Panc1 (cell line): Measurements from ENCODE around the gene EEF1AKMT2. TPM values are rescaled to one million over a fixed set of nuclear protein-coding genes. Genes with fewer than 3 reads are reported as not detected.
"Not testable (repeated sequence)": the region's sequence is repeated elsewhere in the genome, so short reads cannot be mapped to it uniquely, and the experiment has no call there.

ENCODE experiments used
- ATAC-seq: fragments of 200-7000 bp; cut with Tn5 transposase; 2 replicates; pipeline ENCODE4 v1.9.1; 2020; ENCODE audit warnings: mild to moderate bottlenecking, moderate library complexity
- BruUV-seq: library from RNA; stranded (reverse); fragments of 400-500 nt; replicated peaks from 2 replicates; lab custom pipeline; 2021; lab: Mats Ljungman, UMichigan
- CTCF ChIA-PET: fragments of 300-600 bp; sonication (Branson Sonifier 250); formaldehyde crosslinking; loops from one replicate; lab custom pipeline; 2022; ENCODE audit warnings: antibody characterized with exemption; lab: Charles Lee
- POLR2A ChIA-PET: fragments of 300-600 bp; sonication (Branson Sonifier 250); formaldehyde crosslinking; loops from one replicate; lab custom pipeline; 2022; ENCODE audit warnings: antibody characterized with exemption; lab: Charles Lee
- DNase-seq: peaks from one replicate; pipeline ENCODE4 v3.0.0-alpha.2; 2010; ENCODE audit warnings: low read depth, low spot score
- H3K27ac ChIP-seq: 2 replicates; pipeline ENCODE4 v1.5.1; 2011; ENCODE audit warnings: mild to moderate bottlenecking, low read length, inconsistent platforms
- H3K27me3 ChIP-seq: fragments of 200-500 bp; sonication (Bioruptor generic); 2 replicates; pipeline ENCODE4 v1.6.0; 2014; ENCODE audit warnings: low read length, inconsistent platforms; ENCODE audit not compliant: control insufficient read depth, insufficient read depth
- H3K36me3 ChIP-seq: fragments of 200-500 bp; sonication (Bioruptor generic); 2 replicates; pipeline ENCODE4 v1.5.1; 2014; ENCODE audit warnings: inconsistent platforms, mild to moderate bottlenecking, low read length, moderate library complexity; ENCODE audit not compliant: control insufficient read depth, insufficient read depth
- H3K4me1 ChIP-seq: 2 replicates; pipeline ENCODE4 v1.5.1; 2011; ENCODE audit warnings: inconsistent platforms, mild to moderate bottlenecking, low read length, moderate library complexity; ENCODE audit not compliant: control insufficient read depth, insufficient read depth
- H3K4me3 ChIP-seq, 2 experiments: 2 replicates each; pipeline ENCODE4 v1.5.1; 2011 to 2012; ENCODE audit warnings: low read depth in 2 of 2, low read length in 2 of 2, mild to moderate bottlenecking in 2 of 2, inconsistent platforms in 1 of 2, moderate library complexity in 1 of 2
- H3K9me3 ChIP-seq: fragments of 200-500 bp; sonication (Bioruptor generic); 2 replicates; pipeline ENCODE4 v1.5.1; 2014; ENCODE audit warnings: low read depth, mild to moderate bottlenecking, inconsistent platforms, low read length, moderate library complexity; ENCODE audit not compliant: control insufficient read depth, insufficient read depth
- CTCF ChIP-seq: fragments of 450-650 bp; IDR thresholded peaks from 2 replicates; pipeline ENCODE4 v1.5.1; 2017; ENCODE audit warnings: mild to moderate bottlenecking
- POLR2AphosphoS5 ChIP-seq: IDR thresholded peaks from 2 replicates; pipeline ENCODE4 v1.6.1; 2012; ENCODE audit warnings: mild to moderate bottlenecking, low read depth, low read length, moderate library complexity
- REST ChIP-seq, 2 experiments: IDR thresholded peaks; 2 replicates each; pipeline ENCODE4 v1.6.1; 2011 to 2012; ENCODE audit warnings: low read depth in 2 of 2, control low read depth in 1 of 2, low read length in 1 of 2, mild to moderate bottlenecking in 1 of 2, moderate library complexity in 1 of 2; ENCODE audit not compliant: insufficient read depth in 1 of 2
- SIN3A ChIP-seq: IDR thresholded peaks from 2 replicates; pipeline ENCODE4 v1.6.1; 2012; ENCODE audit warnings: low read depth, mild to moderate bottlenecking, low read length, moderate library complexity, borderline replicate concordance; ENCODE audit not compliant: insufficient read depth
- TCF7L2 ChIP-seq: IDR thresholded peaks from 2 replicates; pipeline ENCODE4 v1.6.1; 2011; ENCODE audit warnings: mild to moderate bottlenecking, low read depth, low read length, inconsistent platforms
- in situ Hi-C: cut with HindIII; loops from 2 replicates; pipeline ENCODE4 v1.10.0; 2016; ENCODE audit warnings: low sequenced_read_pairs, low pct_unique_long_range_greater_than_20kb
- intact Hi-C: fragments of 100-400 bp; cut with micrococcal nuclease; formaldehyde crosslinking; loops from one replicate; pipeline ENCODE4 v1.10.0; 2022; ENCODE audit not compliant: unreplicated experiment
- total RNA-seq: library from RNA; stranded (reverse); gene quantifications from one replicate; pipeline ENCODE4 v1.2.1, GENCODE V29; 2021; ENCODE audit not compliant: unreplicated experiment

The EEF1AKMT2 gene
- total RNA-seq, 1 experiment from 2014 or later, result 39.2 TPM

- no peak for ATAC-seq
- POLR2A ChIA-PET, result interaction anchor here (0.6 to 0.7 kb wide), 3 partner anchors 11 to 50 kb away, joined by 4 to 10 read pairs (median 5); no protein-coding TSS in a partner anchor
- intact Hi-C loops (loop anchor here (10.0 kb wide), 1 partner anchor 291 kb away; no protein-coding TSS in a partner anchor), in situ Hi-C loops (no loop called here)
- TF ChIP-seq POLR2AphosphoS5, result no peak
- no peak for TF ChIP-seq REST (IDR thresholded peaks at IDR 0.05; ENCODE audit: insufficient read depth in 1 of 2, low read depth in 2 of 2, low read length in 1 of 2)
- no peak for TF ChIP-seq TCF7L2
- TF ChIP-seq SIN3A, result no peak
- TF ChIP-seq CTCF, result no peak
- H3K4me1 ChIP-seq, result no peaks in the 10 kb centered on the region
- peaks cover 25% of the 10 kb centered on the region for H3K36me3 ChIP-seq
- CTCF ChIA-PET, result interaction anchor here (0.7 to 0.9 kb wide), 2 partner anchors 10 to 55 kb away, joined by 7 to 9 read pairs; no protein-coding TSS in a partner anchor
- DNase-seq, result no peak
- H3K27ac ChIP-seq, result no peak overlapping the region
- BruUV-seq, result no TSS peak
- H3K4me3 ChIP-seq, result no peak overlapping the region
- no peaks in the 10 kb centered on the region for H3K9me3 ChIP-seq
- H3K27me3 ChIP-seq, result no peaks in the 10 kb centered on the region
Measured at GRCh38 chr10:124826262-124826661, 34.6 kb upstream of the EEF1AKMT2 start.

GRCh38 chr10:124825702-124826101, 34.0 kb upstream of the EEF1AKMT2 start:
- intact Hi-C loops (loop anchor here (10.0 kb wide), 1 partner anchor 291 kb away; no protein-coding TSS in a partner anchor), in situ Hi-C loops (no loop called here)
- no peak overlapping the region for H3K4me3 ChIP-seq
- DNase-seq, result no peak
- no peaks in the 10 kb centered on the region for H3K9me3 ChIP-seq
- no TSS peak for BruUV-seq
- no peaks in the 10 kb centered on the region for H3K4me1 ChIP-seq
- H3K36me3 ChIP-seq, result peaks cover 19% of the 10 kb centered on the region
- TF ChIP-seq TCF7L2, result no peak
- no peak for TF ChIP-seq REST (IDR thresholded peaks at IDR 0.05; ENCODE audit: insufficient read depth in 1 of 2, low read depth in 2 of 2, low read length in 1 of 2)
- no peak for TF ChIP-seq SIN3A
- no peak for TF ChIP-seq CTCF
- TF ChIP-seq POLR2AphosphoS5, result no peak
- no peaks in the 10 kb centered on the region for H3K27me3 ChIP-seq
- no peak for ATAC-seq
- CTCF ChIA-PET, result no interaction called here
- H3K27ac ChIP-seq, result no peak overlapping the region
- POLR2A ChIA-PET, result interaction anchor here (0.6 to 0.7 kb wide), 2 partner anchors 10 to 85 kb away, joined by 4 to 10 read pairs; no protein-coding TSS in a partner anchor

- H3K27me3 ChIP-seq, CTCF ChIA-PET, H3K27ac ChIP-seq, H3K4me3 ChIP-seq, H3K9me3 ChIP-seq, in situ Hi-C loops, ATAC-seq, BruUV-seq, DNase-seq, H3K4me1 ChIP-seq: not testable (repeated sequence)
- POLR2A ChIA-PET, result interaction anchor here (0.7 kb wide), 1 partner anchor 86 kb away, joined by 4 read pairs; no protein-coding TSS in a partner anchor
- H3K36me3 ChIP-seq, result peaks cover 13% of the 10 kb centered on the region
- intact Hi-C loops, result loop anchor here (10.0 kb wide), 1 partner anchor 290 kb away; no protein-coding TSS in a partner anchor
Measured at GRCh38 chr10:124824932-124825331, 33.2 kb upstream of the EEF1AKMT2 start.
